Measurements from ENCODE around the gene CDKN2B. TPM values are rescaled to one million over a fixed set of nuclear protein-coding genes. Genes with fewer than 3 reads are reported as not detected.
A peak's percentile ranks its signal among the peaks of the same experiment; 100 is the strongest.

CDKN2B gene
- total RNA-seq, 1 donor from 2014 or later: not detected

DNA sequence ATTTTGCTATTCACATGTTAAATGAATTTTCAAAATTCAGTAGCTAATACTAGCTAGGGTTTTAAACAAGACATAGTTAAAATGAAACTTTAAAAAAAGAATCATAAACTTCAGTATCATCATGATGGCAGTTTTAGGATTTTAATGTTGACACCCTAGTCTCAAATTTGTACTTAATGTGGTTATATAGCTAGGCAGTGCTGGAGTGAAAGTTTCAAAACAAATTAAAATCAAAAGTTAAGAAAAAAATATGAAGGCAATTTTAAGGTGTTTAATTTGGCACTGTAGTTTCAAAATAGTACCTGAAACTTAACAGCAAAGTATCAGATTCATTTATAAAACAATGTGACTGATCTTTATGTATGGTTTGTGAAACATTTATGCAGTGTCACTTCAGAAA lies 19.3 kb upstream of the CDKN2B start:
- Mint-ChIP-seq H3K27ac (ENCODE audit: unreplicated experiment) (no peak overlapping the region), H3K27me3 (ENCODE audit: low read depth) (peaks cover 13% of the 10 kb centered on the region), H3K4me1 (peaks cover 6% of the 10 kb centered on the region), H3K9me3 (no peaks in the 10 kb centered on the region), H3K4me3 (no peak overlapping the region), H3K36me3 (ENCODE audit: low read depth) (no peaks in the 10 kb centered on the region)
- TF ChIP-seq, protein P1, sequence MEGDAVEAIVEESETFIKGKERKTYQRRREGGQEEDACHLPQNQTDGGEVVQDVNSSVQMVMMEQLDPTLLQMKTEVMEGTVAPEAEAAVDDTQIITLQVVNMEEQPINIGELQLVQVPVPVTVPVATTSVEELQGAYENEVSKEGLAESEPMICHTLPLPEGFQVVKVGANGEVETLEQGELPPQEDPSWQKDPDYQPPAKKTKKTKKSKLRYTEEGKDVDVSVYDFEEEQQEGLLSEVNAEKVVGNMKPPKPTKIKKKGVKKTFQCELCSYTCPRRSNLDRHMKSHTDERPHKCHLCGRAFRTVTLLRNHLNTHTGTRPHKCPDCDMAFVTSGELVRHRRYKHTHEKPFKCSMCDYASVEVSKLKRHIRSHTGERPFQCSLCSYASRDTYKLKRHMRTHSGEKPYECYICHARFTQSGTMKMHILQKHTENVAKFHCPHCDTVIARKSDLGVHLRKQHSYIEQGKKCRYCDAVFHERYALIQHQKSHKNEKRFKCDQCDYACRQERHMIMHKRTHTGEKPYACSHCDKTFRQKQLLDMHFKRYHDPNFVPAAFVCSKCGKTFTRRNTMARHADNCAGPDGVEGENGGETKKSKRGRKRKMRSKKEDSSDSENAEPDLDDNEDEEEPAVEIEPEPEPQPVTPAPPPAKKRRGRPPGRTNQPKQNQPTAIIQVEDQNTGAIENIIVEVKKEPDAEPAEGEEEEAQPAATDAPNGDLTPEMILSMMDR (conservative IDR thresholded peaks at IDR 0.05): no peak
- DNase-seq (ENCODE audit: low read depth, low spot score): no peak

DNA sequence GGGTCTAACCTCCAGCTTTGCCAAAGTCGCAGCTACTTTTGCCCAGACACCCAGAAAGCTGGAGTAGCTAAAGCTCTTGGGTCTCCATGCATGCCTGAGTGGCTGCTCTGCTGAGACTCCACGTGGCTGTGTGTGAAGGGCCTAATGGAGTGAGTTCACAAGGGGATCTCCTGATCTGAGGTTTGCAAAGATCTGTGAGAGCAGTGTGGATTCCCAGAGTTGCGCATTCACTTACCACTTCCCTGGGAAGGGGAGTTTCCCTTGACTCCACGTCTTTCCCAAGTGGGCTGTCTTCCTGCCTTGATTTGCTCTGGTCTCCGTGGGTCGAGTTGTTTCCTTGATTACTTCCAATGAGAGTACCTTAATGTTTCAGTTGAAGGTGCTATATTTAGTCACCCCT lies 17.6 kb upstream of the CDKN2B start:
- Mint-ChIP-seq H3K36me3 (ENCODE audit: low read depth) (no peaks in the 10 kb centered on the region), H3K27ac (ENCODE audit: unreplicated experiment) (no peak overlapping the region), H3K27me3 (ENCODE audit: low read depth) (peaks cover 25% of the 10 kb centered on the region), H3K9me3 (peaks cover 3% of the 10 kb centered on the region), H3K4me3 (no peak overlapping the region), H3K4me1 (peaks cover 6% of the 10 kb centered on the region)
- DNase-seq (ENCODE audit: low read depth, low spot score): no peak
- TF ChIP-seq, protein P1 (conservative IDR thresholded peaks at IDR 0.05): no peak

DNA sequence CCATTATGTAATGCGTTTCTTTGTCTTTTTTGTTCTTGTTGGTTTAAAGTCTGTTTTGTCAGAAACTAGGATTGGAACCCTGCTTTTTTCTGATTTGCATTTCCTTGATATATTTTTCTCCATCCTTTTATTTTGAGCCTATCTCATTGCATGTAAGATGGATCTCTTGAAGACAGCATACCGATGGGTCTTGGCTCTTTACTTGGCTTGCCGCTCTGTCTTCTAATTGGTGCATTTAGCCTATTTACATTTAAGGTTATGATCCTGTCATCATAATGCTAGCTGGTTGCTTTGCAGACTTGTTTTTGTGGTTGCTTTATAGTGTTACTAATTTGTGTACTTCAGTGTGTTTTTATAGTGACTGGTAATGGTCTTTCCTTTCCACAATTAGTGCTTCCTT lies 13.3 kb upstream of the CDKN2B start:
- no peaks in the 10 kb centered on the region for H3K4me1 Mint-ChIP-seq
- TF ChIP-seq, protein P1 (conservative IDR thresholded peaks at IDR 0.05): no peak
- H3K4me3 Mint-ChIP-seq: no peak overlapping the region
- H3K27me3 Mint-ChIP-seq (ENCODE audit: low read depth): peaks cover 52% of the 10 kb centered on the region
- H3K27ac Mint-ChIP-seq (ENCODE audit: unreplicated experiment): no peak overlapping the region
- no peaks in the 10 kb centered on the region for H3K36me3 Mint-ChIP-seq (ENCODE audit: low read depth)
- H3K9me3 Mint-ChIP-seq: peaks cover 4% of the 10 kb centered on the region
- no peak for DNase-seq (ENCODE audit: low read depth, low spot score)

DNA sequence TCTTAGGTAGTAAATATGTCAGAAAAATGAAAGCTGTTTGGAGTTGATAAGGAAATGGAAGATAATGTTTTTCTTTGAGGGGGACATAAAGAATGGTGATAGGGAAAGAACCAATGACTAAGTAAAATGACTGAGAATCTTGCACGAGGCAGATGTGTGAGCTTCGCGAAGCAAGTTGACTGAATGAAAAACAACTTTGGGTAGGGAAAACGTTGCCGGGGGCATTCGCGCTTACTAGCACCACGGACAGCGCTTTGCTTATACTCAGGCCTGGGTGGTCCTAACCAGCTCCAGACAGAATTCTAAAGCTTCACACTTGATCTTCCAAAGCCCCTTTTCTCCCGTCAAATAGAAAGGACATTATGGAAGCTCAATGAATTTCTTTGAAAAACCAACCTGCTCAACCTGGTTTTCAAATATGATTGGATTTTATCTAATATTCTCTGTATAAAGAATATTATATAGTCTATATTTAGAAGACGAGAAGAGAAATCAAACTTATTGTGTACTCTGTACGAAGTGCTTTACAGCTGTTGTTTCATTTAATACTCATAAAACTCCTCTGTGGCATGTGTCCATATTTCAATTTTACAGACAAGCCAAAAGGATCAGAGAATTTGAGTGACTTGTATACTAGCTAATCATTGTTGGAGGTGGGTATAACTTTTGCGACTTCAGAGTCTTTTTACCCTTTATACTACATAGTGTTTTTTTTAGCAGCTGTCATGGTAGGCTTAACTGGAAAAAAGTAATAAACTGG lies 1.9 kb upstream of the CDKN2B start:
- Mint-ChIP-seq H3K9me3 (no peaks in the 10 kb centered on the region), H3K4me3 (peak overlapping the region; percentile 67), H3K4me1 (peaks cover 9% of the 10 kb centered on the region), H3K27ac (ENCODE audit: unreplicated experiment) (no peak overlapping the region), H3K36me3 (ENCODE audit: low read depth) (no peaks in the 10 kb centered on the region), H3K27me3 (ENCODE audit: low read depth) (peaks cover 71% of the 10 kb centered on the region)
- peak; percentile 71 for DNase-seq (ENCODE audit: low read depth, low spot score)
- TF ChIP-seq, protein P1 (conservative IDR thresholded peaks at IDR 0.05): no peak

DNA sequence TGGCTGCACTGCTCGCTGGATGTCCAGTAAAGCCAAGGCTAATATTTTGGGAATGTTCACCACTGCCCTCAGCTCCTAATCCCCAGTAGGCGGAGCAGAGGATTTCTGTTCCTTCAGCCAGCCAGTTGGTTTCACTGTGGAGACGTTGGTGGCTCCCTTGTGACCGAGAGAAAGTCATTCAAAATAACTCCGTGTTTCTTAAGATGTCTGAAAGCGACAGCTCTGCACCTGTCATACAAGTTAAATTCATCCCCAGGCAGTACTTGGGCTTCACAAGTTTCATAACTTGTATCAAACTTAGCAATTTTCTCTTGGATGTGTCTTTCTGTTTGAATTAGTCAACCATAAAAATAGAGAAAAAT lies 382 bp upstream of the CDKN2B start:
- peak overlapping the region; percentile 89 for H3K4me3 Mint-ChIP-seq
- no peaks in the 10 kb centered on the region for H3K36me3 Mint-ChIP-seq (ENCODE audit: low read depth)
- H3K9me3 Mint-ChIP-seq: no peaks in the 10 kb centered on the region
- H3K27ac Mint-ChIP-seq (ENCODE audit: unreplicated experiment): no peak overlapping the region
- peaks cover 87% of the 10 kb centered on the region for H3K27me3 Mint-ChIP-seq (ENCODE audit: low read depth)
- H3K4me1 Mint-ChIP-seq: peaks cover 9% of the 10 kb centered on the region
- TF ChIP-seq, protein P1 (conservative IDR thresholded peaks at IDR 0.05): no peak
- DNase-seq (ENCODE audit: low read depth, low spot score): no peak
